Tibial nerve (tissue), 4 donors: ENCODE measurements around the gene GNGT2.

Experiments used
- CTCF ChIP-seq, 5 experiments: fragments of 200-600 bp in 3 of 5; fragments of 450-650 bp in 2 of 5; sonication (generic) in 3 of 5; IDR thresholded peaks; one replicate each; pipeline ENCODE4 v1.5.1; 2016 to 2019; ENCODE audit warnings: antibody characterized with exemption in 5 of 5, mild to moderate bottlenecking in 3 of 5, moderate library complexity in 2 of 5
- EP300 ChIP-seq, 2 donors: sonication (generic); formaldehyde crosslinking; IDR thresholded peaks; one replicate each; pipeline ENCODE4 v1.6.1; 2017; ENCODE audit warnings: antibody characterized with exemption in 2 of 2, mild to moderate bottlenecking in 1 of 2
- POLR2A ChIP-seq, 2 donors: fragments of 450-650 bp; IDR thresholded peaks; one replicate each; pipeline ENCODE4 v1.6.1; 2017; ENCODE audit warnings: antibody characterized with exemption in 2 of 2, mild to moderate bottlenecking in 2 of 2, moderate library complexity in 2 of 2

- no peak for TF ChIP-seq POLR2A (IDR thresholded peaks at IDR 0.05)
- TF ChIP-seq CTCF (IDR thresholded peaks at IDR 0.05): no peak
- no peak for TF ChIP-seq EP300 (IDR thresholded peaks at IDR 0.05)
Measured at GRCh38 chr17:49200423-49201083, 9.8 kb downstream of the GNGT2 start.
